Activated T-cell treated with anti-CD3 and anti-CD28 coated beads for 48 hours (primary cell): Measurements from ENCODE around the gene PMM1.
"Not testable (repeated sequence)": the region's sequence is repeated elsewhere in the genome, so short reads cannot be mapped to it uniquely, and the experiment has no call there.

ENCODE experiments used
- DNase-seq: peaks from one replicate; pipeline ENCODE4 v3.0.0-alpha.2; 2020; ENCODE audit warnings: low read depth

PMM1 gene

DNA sequence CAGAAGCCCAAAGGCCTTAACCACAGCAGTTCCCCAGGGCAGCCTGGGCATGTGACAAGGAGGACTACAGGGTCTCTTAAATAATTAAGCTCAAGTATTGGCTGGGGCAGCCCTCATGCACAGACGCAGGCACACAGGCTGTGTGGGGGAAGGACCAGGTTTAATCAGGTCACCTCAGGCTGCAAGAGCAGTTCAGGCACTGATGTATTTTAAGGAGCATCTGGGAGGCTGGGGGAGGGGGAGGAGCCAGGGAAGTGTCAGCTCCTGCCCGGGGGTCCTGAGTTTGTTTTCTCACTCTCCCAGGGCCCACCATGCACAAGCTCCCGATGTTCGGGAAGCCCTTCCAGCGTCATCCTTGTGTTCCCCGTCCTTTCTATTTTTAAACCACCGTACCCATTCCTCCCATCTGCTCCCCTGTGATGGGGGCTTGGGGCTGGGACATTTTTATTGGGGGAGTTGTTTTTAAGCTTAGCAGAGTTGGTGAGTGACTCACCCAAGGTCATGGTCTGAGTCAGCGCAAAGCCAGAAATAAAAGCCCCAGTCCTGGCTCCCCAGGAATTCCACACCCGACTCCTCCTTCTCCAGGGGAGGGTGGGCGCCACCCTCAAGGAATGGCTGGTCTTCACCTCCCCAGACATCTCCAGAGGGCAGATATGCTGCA, 26.5 kb downstream of the PMM1 start:
- no peak for DNase-seq

DNA sequence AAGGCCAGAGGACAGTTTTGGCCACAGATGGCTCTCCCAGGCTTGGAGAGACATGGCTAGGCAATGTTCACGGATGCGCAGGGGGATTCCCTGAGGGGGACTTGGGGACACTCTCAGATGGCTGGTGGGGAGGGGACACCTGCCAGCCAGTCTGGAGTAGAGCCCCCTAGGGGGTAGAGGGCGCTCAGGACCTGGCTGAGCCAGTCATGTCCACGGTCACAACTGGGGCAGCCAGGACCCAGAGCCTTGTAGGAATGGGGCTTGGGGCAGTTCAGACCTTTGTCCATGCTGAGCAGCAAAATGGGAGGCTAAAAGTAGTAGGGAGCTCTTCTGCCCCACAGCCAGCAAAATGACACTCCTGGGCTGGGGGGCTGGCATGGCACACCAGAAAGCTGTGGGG, 27.2 kb downstream of the PMM1 start:
- DNase-seq = no peak

DNA sequence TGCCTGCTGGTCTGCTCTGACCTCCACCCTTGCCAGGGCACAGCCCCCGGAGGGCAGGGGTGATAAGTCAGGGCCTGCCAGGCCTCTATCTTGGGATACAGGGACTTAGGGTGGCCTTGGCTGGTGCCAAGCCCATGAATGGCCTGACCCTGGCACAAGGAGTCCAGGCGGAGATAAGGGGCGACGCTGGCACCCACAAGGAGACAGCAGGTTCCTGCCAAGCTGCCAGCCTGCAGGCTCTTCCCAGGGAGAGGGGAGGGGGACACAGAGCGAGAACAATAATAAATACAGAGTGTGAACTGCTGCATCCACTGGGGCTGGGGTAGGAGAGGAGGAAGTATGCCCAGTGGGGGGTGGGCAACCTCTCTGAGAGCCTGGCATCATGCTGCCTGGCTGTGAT, 27.9 kb downstream of the PMM1 start:
- DNase-seq = no peak

DNA sequence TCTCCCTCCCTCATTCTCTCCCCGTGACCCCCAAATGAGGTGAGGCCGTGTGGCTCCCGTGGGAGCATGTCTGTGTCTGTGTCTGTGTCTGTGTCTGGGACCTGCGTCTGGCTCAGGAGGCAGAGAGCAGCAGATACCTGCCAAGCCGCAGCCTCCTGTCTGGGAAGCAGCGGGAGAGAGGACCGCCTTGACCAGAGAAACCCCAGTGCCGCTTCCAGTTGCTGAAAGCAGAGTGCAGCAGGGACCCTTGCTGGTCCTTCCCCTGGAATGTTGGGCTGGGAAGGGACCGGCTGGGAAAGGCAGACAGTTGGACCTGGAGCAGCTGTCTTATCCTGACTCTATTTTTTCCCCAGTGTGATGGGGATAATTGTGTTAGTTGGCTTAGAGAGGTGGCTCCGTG, 28.3 kb downstream of the PMM1 start:
- no peak for DNase-seq

DNA sequence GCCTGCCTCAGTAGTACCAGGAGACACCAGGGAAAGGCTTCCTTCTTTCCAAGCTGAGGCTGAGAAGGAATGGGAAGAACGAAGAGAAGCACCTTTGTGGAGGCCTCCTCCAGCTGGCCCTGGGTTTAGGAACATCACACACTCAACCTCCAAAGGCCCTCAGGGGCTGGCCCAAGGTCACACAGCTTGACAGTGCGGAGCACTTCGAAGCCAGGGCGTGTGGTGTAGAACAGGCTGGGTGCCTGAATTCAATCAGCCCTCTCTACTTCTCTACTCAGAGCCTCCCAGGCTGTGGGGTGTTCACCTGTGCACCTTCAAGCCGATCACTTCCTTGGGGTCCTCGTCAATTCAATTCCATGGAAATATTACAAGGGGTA, 29.6 kb downstream of the PMM1 start:
- no peak for DNase-seq

DNA sequence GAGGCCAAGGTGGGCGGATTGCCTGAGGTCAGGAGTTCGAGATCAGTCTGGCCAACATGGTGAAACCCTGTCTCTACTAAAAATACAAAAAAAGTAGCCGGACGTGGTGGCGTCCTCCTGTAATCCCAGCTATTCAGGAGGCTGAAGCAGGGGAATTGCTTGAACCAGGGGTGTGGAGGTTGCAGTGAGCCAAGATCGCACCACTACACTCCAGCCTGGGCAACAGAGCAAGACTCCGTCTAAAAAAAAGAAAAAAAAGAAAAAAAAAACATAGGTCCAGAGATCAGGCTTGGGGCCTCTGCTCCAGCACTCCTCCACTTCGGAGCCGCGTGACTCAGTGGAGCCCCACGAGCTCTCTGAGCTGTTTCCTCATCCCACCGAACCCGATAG, 31.4 kb downstream of the PMM1 start:
- DNase-seq = not testable (repeated sequence)

DNA sequence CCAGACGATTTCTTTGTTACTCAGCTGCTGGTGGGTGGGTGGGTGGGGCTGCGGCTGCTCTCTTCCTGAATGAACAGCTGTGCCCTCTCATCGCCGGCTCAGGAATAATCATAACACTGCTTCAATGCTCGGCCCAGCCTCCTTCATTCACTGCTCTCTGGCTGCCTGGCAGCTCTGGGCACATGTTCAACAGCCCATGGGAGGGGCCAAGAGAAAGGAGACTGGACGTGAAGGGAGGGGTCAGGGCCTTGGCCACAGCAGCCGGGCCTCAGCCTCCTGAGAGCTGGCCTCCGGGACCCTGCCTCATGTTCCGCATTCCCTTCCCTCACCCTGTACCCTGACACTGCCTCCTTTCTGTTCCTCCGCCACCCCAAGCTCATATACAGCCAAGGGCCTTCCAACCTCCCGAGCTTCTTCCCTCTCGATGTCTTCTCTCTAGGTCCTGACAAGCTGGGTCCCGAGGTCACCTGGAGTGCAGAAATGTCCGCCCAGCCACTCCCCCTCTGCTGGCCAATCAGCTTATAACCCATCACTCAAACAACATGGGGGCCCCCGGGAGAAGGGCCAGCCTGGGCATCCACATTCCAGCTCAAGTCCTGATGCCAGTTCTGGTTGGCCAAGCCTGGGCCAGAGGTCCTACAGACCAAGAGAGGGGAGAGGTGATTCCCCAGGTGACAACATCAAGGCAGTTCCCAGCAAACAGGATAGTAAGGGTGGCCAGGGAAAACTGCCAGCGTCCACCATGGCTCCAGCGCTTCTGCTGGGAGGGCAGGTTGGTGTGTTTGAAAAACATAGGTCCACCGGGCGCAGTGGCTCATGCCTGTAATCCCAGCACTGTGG, 32.0 kb downstream of the PMM1 start:
- peak; percentile 10 for DNase-seq

DNA sequence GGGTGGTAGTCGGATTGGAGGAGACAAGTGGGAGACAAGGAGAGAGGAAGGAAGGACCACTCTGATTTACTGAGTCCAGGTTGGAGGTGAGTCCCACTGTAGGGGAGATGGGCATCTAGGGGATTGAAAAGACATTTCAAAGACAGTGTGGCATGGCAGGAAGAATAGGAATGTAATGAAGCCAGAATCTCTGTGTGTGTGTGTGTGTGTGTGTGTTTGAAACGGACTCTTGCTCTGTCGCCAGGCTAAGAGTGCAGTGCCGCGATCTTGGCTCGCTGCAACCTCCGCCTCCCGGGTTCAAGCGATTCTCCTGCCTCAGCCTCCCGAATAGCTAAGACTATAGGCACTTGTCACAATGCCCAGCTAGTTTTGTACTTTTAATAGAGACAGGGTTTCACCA, 33.1 kb downstream of the PMM1 start:
- no peak for DNase-seq

DNA sequence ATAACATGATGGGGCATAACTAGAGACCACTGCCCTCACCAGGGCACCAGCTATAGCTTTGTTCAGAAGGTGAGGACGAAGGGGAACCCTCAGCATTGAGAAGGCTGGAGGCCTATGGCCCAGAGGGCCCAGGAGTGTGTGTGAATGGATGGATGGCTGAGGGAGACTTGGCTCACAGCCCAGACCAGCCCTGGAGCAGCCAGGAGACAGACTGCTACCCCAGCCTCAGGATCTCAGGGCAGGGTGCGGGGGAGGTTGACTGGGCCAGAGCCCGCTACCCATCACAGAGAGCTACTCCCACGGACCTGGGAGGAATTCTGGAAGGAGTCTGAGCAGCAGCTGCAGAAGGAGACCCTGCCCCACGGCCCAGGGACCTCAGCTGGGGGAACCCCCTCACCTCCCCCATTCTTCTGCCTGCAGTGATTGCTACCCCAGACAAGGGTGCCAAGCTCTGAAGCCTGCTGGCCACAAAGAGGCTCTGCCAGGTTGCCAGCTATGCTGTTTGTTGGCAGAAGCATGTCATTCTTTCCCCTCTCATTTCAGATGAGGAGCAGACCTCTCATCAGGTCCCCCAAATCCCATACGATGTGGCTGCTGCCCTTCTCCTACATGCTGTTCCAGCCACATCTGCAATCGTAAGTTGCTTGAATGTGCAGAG, 34.2 kb downstream of the PMM1 start:
- no peak for DNase-seq

DNA sequence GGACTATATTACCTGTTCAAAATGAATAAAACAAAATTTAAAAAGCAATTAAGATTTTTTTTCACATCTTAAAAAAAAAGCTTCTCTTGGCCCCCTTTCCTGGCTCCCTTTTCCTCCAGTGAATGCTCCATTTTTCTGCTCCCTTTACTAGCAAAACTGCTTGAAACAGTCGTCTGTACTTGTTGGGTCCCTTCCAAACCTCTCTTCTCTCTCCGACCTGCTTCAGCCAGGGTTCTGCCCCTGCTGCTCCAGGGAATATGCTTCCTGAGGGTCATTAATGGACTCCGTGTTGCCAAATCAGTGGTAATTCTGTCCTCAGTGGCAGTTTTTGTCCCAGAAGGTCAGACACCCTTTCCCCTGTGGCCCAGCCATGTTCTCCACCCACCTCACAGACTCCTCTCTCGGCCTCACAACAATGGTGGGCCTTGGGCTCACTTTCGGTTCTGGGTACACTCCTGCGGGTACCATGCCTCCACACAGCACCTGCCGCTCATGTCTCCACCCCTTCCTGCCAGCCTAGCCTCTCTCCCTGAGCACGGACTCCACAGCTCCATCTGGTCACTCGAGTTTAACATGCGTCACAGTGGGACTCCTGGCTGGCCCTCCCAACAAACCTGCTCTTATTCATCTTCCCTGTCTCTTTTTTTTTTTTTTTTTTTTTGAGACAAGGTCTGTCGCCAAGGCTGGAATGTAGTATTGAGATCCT, 37.6 kb downstream of the PMM1 start:
- DNase-seq = no peak

DNA sequence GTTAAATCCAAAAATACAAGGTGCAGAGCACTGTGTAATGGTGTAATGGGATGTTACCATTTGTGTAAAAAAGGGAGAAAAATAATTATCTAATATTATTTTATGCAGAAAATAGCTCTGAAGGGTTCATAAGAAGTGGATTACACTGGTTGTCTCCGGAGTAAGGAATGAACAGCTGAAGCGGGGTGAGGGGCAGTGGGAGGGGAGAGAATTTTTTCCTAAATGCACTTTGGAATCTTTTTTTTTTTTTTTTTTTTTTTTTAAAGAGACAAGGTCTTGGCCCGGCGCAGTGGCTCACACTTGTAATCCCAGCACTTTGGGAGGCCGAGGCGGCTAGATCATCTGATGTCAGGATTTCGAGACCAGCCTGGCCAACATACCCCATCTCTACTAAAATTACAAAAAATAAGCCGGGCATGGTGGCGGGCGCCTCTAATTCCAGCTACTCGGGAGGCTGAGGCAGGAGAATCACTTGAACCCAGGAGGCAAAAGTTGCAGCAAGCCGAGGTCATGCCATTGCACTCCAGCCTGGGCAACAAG, 38.6 kb downstream of the PMM1 start:
- DNase-seq = no peak

DNA sequence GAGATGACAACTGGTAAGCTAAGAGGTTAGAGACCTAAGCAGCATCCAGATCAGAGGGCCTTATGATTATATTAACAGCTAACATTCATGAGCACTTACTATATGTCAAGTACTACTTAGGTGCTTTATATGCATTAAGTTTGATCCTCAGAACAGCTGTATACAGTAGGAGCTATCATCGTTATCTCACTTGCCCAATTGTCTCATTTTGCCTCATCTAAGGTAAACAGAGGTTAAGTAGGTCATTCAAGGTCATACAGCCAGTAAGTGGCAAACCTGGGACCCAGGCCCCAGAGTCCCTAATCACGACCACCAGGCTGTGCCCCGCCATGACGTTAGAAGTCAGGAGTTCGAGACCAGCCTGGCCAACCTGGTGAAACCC, 40.8 kb downstream of the PMM1 start:
- DNase-seq = no peak

DNA sequence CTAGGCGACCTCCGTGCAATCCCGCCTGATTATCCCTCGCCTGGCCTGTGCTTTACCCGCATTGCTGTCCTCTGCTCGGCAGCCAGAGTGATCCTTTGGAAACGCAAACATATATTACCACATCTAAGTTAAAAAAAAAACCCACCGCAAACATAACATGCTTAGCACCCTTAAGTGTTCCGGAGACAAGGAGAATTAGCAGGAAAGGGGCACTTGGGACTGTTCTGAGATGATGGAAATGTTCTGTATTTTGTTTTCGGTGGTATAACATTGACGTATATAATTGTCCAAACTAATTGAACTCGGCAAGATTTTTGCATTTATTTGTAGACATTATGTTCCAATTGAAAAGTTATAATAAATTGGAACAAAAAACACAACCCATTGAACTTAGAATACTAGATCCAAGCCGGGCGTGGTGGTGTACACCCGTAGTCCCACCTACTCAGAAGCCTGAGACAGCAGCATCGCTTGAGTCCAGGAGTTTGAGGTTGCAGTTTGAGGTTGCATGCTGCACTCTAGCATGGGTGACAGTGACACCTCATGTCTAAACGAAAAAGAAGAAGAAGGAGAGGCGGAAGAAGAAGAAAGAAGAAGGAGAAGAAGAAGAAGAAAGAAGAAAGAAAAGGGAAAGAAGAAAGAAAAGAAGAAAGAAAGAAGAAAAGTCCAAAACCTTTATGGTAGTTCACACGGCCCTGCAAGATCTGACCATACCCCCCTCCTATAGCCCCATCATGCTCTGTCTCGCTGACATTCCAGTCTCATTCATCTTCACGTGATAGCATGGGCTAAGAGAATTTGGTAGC, 44.8 kb downstream of the PMM1 start:
- DNase-seq = no peak

DNA sequence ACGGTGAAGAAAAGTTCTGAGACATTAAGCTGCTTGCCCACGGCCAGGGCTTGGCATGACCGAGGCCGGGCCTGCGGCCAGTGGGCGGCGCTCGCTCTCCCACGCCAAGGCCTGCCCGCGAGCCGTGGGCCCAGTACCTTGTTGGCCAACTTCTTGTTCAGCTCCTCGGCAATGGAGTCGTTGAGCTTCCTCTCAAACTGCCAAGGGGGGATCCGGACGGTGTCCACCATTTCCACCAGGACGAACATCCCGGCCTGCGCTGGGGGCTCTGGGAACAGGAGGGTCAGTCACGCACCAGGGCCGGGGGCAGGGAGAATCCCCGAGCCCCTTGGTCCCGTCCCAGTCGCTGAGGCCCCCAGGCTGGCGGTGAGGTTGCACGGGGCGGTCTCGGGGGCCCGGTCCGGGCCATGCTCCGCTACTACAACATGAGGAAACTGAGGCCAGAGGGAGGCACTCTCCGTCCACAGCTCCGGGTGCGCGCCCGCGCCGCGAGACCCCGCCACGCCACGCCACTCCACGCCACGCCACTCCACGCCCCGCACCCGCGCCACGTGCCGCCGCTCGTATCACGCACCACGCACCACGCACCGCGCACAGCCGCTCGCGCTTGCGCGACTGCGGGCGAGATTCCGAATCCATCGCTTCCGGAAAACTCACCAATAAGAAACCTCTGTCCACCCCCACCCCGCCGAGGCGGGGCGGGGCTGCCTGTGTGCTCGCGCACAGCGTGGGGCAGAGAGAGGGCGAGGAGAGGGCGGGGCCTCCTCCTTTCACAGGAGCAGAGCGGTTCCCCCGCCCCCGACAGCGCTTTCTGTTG, 45.6 kb downstream of the PMM1 start, which contains the start of gene POLR3H:
POLR3H (minus strand) TSS at position 617 of the 817 bp plus-strand sequence; CDS start at position 248, 369 bp downstream.
- DNase-seq = peak; percentile 98

DNA sequence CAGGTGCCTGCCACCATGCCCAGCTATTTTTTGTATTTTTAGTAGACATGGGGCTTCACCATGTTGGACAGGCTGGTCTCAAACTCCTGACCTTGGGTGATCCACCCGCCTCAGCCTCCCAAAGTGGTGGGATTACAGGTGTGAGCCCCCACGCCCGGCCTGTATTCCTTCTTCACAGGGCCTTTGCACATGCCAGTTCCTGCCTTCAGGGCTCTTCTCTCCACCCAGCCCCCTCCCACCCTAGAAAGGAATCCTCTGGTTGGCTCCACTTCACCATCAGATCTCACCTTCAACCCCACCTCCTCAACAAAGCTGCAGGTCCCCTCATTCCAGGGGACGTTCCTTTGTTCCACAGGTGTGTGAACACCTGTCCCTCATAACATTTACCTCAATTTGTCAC, 47.4 kb downstream of the PMM1 start:
- DNase-seq = no peak

DNA sequence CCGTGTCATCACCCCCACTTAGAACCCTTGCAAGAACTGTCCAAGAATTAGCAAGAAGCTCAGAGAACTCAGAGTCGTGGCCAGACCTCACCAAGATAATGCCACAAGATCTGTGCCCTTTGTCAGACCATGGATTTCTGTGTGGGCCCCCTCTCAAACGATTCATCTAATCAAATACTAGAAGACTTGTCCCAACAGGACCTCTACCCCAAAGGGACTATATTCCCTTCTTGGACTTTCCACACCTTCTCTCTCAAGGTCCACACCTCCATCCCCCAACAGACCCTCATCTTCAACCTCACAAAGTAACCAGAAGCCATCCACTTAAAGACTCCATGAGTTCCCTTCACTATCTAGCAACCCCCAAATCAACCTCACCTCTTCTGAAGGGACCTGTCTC, 48.2 kb downstream of the PMM1 start:
- no peak for DNase-seq

DNA sequence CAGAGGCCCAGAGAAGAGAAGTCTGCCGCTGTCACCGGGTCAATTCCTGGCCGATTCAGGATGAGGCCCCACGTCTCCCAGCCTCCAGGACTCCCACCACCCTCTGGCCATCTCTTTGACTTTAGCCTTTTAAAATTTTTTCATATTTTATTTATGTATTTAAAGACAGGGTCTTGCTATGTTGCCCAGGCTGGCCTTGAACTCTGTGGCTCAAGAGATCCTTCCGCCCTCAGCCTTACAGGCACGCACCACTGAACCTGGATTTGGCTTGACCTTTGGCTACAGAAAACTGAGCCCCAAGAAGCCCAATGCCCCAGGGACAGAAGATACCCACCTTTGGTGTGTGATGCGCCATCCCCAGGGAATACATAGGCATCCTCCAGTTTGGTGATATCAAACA, 49.3 kb downstream of the PMM1 start:
- DNase-seq = no peak

DNA sequence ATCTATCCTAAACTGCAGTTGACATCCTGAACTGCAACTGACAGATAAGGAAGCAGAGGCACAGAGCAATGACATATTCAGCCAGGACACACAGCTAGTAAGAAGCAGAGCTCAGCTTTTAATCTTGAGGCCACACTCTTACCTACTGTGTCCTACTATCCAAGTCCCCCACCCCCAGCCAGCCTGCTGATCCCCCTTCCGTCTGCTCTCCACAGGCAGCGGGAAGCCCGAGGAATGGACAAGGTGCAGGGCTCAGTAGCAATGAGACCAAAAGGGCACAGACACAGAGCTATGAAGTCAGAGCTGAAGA, 49.7 kb downstream of the PMM1 start:
- no peak for DNase-seq

DNA sequence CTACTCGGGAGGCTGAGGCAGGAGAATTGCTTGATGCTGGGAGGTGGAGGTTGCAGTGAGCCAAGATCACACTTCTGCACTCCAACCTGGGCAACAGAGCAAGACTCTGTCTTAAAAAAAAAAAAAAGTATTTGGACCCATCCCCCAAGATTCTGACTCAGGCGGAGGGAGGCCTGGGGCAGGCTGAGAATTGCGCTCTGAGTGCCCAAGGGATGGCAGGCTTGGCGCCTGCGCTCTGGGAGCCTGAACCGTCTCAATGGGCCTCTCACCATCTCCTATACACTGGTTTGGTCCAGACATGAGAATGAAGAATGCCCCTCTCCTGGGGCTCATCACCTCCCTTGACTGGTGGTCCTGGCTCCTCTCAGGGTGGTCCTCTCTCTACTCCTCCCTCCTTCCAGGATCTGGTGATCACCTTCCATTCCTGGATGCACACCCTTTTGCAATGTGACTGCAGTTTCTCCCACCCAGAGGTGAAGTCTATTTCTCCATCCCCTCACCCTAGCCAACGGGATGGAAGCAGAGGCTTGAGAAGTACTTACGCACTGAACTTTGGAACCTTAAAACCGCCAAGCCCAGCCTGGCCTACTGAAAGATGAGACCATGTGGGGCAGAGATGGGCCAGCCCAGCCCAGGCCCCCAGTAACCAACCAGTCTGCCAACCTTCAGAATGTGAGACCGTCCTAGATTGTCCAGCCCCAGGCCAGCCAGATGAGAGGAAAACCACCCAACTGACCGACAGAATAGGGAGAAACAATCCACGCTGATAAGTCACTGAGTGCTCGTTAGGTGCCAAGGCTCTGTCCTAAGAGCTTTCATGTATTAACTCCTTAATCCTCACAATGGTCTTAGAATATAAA, 50.3 kb downstream of the PMM1 start:
- no peak for DNase-seq

DNA sequence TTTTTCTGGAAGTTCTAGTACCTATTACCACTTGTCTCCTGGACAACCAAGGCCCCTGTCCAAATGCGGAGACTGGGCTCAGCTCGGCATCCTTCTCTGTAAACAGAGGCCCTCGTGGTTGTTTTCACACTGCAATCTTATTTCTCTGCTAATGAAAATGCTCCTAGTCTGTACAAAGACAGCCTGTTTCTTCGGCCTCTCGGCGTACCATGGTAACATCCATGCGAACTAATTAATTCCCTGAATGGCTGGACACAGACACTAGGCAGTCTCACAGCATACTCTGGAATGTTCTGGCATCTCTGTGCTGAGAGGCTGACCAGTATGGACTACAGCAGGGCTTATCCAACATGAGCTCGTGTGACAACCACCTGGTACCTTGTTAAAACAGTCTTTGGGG, 51.1 kb downstream of the PMM1 start:
- no peak for DNase-seq
